Amniotic stem cell (primary cell): Measurements from ENCODE around the gene AMOTL2.
A peak's percentile ranks its signal among the peaks of the same experiment; 100 is the strongest.

ENCODE experiments used
- DNase-seq: peaks from one replicate; lab custom pipeline; 2025; lab: John Stamatoyannopoulos, UW

The AMOTL2 gene

GRCh38 chr3:134366221-134366927 is 7.9 kb downstream of the AMOTL2 start:
- DNase-seq = no peak

DNA sequence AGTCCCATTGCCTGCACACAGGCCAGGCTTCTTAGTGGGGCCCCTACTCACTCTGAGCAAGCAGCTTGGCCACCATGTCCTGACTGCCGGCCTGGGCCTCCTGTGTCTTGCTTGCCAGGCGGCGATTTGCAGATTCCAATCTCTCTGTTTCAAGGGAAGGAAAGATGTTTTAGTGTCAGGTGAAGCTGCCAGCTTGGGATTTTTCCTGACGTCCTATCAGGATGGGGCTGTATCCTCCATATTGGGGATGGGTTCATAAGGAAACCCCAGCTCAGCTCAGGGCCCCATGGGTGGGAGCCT is 8.5 kb downstream of the AMOTL2 start:
- DNase-seq = no peak

- no peak for DNase-seq
Observed at GRCh38 chr3:134364936-134365765, 9.1 kb downstream of the AMOTL2 start.

DNA sequence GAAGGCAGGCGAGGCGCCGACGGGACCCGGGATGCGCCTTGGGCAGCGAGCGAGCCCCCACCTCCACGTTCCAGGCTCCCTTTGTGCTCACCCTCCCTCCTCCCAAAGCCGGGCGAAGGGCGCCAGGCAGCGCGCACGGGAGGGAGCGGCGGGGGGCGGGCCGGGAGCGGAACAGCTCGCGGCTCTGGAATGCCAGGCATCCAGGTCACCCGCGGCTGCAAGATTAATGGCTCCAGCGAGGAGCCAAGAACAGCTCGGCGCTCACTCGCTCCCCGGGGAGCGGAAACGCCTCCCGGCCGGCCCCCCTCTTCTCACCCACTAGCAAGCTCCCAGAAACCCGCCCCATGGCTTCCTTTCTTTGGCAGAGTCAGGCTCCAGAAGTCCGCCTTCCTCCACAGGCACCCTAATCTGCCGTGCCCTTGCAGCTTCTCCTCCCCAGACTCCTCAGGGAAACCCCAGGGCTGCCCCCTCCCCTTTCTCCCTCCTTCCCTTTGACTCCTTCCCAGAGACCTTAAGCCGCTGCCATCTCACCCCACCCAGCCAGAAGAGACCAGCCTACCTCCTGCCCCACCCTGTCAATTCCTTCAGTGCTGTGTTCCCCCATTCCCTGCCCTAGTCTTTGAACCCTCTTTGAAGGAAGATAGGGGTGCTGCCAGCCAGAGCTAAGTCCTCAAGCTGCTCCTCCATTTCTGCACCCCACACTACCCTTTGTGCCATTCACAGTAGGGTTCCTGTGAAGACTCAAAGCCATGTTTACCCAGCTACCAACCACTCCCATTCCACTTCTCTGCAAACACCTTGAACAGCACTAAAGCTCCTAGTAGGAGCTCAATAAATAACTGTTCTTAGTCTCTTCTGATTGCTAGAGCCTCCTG is 9.9 kb downstream of the AMOTL2 start:
- DNase-seq = peak; percentile 93

GRCh38 chr3:134363381-134363755 is 10.9 kb downstream of the AMOTL2 start:
- no peak for DNase-seq

DNA sequence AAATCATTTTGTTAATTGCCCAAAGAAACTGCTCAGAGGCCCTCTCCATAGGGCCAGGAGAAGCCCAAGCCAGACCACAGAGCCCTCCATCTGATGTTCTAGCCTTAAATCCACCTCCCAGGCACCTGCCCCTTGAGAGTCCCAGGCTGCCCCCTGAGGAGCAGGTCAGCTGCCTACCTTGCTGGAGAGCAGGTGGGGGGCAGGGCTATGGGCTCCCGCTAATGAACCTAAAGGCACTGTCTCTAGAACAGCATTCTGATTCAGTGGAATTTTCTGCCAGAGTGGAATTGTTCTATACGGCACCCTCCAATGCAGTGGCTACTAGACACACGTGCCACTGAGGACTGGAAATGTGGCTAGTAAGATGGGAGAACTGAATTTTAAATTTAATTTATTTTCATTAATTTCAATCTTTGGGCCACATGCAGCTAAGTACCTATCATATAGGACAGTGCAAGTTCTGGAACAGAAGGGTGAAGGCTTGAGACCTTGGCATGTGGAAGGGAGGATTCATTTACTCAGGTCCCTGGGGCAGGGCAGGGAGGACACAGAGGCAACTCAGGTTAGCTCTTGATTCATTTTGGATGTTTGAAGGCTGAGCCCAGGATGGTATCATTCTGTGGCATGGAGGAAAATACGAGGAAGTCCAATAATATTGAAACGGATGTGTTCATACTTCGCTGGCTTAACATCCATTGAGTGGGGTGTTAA is 11.4 kb downstream of the AMOTL2 start:
- no peak for DNase-seq

GRCh38 chr3:134362221-134362620 is 12.0 kb downstream of the AMOTL2 start:
- DNase-seq = no peak

GRCh38 chr3:134361162-134361835 is 12.9 kb downstream of the AMOTL2 start:
- no peak for DNase-seq

GRCh38 chr3:134360046-134360445 is 14.2 kb downstream of the AMOTL2 start:
- DNase-seq = no peak

DNA sequence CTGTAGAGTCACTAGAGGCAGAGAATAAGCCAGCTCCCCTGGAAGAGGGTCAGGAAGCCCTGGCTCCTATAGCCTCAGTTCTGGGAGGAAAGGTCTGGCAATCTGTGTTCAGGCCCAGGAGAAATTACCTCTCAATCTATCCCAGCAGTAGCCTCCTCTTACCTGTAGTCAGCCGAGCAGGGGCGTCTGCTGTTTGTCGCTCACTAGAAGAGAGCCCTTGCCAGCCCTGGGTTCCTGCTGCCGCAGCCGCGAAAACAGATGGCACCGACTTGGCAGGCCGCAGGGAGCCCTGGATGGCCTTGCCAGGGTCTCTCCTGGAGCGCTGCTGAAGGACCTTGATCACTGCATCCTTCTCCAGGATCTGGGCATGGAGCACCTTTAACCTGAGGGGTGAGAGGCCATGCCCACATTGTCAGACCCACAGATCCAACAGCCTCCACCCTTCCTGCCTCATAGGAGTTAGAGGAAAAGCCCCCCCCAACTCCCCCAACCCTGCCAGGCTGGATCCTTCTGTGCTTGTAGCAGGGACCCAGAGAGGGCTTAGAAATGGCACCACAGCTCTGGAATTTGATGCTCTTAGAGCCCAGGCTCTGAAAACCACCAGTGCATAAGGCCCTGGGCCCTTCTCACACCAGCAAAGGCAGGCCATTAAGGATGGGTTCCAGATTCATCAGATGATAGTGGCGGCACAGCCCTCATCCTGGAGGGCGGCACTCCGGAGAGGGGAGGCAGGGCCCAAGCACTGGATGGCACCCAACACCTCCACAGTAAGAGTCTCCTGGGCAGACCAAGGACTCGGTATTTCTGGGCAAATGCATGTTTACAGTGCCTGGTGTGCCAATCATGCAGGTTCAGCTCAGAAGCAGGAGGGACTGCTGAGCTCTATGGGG is 14.9 kb downstream of the AMOTL2 start:
- no peak for DNase-seq

GRCh38 chr3:134357914-134358811 is 16.1 kb downstream of the AMOTL2 start:
- peak; percentile 90 for DNase-seq

GRCh38 chr3:134357261-134357913 is 16.9 kb downstream of the AMOTL2 start:
- DNase-seq = no peak

DNA sequence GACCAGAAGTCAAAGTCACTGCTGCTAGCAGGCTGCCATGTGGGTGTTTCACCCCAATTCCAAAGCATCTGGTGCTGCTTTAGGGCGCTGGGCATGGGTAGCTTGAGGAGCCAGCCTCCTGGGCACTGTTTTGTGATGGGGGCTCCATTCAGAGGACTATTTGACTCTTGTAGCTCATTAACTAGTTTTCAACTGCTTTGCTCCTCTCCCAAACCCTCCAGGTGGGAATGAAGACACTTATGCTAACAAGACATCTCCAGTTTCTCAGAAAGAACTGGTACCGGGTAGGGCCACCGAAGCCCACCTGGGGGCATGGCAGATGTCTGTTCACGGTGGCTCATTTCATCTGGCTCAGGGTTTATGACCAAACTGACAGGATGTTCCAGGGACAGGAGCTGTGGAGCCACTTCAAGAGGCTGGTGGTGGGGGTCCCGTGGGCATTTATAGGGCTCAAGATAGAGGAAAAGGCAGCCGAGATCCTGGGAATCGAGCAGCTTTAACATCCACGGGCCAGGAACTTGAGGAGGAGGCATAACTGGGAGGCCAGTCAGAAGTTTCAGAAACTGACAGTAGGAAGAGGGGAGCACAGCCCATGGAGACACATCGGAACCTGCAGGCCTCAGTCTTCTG is 17.7 kb downstream of the AMOTL2 start:
- no peak for DNase-seq

DNA sequence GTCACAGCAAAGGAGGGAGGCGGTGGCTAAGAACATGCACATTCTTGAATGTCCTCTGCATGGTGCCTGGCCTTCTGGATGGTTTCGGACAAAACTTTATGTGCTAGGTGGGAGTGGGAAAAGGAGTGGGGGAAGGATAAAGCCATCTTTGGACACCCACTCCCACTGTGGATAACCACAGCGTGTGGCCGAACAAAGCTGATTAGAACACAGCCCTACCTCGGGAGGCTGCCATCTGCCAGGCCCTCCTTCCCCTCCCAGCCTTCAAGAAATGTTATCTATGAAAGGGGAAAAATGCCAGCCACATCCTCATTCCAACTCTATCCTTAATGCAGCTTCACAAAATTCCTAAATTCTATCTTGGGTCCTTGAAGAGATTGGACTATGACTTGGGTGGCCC is 18.8 kb downstream of the AMOTL2 start:
- no peak for DNase-seq

DNA sequence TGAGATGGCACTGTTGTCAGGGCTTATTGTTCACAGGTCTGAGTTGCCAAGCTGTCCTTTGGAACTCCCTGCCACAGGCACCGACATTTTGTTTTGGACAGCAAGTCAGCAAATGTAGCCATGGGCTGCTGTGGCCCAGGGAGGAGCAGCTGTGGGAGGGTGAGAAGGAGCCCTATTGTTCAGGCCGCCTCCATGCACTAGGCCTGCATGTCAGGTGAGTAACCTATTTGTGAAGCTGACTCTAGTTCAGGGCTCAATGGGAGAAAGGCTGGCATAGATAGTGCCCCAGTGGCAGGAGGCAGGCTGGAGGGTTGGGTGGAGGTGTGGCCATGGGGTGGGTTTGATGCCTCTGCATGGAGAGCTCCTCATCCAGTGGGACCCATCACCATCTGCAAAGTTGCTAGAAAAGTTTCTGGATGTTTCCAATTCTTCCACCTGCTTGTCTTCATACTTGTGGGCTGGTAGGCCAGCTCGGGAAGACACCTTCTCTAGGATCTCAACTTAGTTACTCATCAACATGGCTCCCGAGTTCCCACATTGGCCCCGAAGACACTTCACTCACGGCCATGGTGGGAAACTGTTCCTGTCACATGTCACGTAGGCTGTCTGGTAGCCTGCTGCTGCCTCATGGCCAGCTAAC is 19.5 kb downstream of the AMOTL2 start:
- no peak for DNase-seq

DNA sequence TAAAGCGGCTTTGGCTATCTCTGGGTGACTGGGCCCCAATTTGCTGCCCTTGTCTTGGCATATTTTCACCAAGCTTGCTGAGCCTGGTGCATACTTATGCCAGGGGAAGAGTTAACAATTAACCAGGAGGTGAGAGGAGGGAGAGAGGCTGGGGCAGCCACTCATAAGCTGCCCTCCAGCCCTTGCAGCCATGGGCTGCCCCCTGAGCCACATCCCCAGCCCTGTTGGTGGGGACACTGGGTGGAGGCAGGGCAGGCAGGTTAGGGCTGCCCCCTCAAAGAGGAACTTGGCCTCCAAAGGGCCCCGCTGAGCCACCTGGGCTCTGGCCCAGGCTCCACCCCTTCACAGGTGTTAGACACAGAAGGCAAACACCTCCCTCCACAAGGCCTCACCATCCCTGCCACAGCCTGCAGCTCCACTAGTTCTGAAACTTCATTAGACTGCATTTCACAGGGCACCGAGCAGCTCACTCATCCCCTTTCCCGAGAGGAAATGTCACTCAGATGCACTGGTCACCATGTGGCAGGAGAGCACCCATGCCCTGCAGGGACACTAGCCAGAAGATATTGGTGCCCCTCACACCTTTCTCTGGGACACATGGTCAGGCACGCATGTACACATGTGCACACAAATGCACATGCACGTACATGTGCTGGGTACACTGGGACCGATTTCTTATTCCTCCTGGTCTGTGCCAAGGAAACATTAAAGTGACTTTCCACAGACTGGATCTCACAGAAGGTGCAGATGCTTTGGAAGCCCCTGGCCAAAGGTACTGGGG is 20.2 kb downstream of the AMOTL2 start:
- DNase-seq = no peak

DNA sequence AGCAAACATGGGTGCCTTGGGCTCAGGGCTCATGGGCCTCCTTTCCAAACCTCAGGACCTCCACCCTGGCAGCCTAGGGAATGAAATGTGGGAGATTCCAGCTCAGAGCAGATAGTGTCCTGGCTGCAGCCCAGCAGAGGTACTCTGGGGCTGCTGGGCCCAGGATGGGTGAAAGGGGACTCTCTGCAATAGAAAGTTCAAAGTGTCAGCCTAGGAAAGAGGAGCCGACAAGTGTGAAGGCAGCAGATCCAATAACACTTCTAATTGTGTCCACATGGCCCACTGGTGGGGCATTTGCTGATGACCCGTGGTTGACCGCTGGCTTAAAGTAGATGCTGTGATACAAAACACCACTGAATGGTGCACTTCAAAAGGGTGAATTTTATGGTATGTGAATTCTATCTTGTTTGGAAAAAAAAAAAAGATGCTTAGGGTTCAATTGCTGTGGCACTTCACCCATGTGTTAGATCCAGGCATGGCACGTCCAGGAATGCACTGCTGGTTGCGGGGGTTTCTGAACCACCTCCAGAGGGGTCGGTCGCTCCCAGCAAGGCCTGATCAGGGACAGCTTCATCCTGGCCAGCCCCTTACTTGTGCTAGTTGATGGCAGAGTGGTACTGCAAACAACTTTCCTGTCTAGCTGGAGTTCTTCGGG is 20.9 kb downstream of the AMOTL2 start:
- no peak for DNase-seq
